GM12878 (cell line): Measurements from ENCODE around the gene SLU7. TPM values are rescaled to one million over a fixed set of nuclear protein-coding genes. Genes with fewer than 3 reads are reported as not detected.

Source experiments
- ATAC-seq: fragments of 200-7000 bp; cut with Tn5 transposase; 3 replicates; pipeline ENCODE4 v1.9.1; 2020; ENCODE audit warnings: mild to moderate bottlenecking, moderate library complexity
- BruUV-seq: library from RNA; stranded (reverse); fragments of 400-500 nt; replicated peaks from 2 replicates; lab custom pipeline; 2021; lab: Mats Ljungman, UMichigan
- CTCF ChIA-PET: fragments of 300-600 bp; sonication (Branson Sonifier 250); formaldehyde crosslinking; extraction: SDS; loops from one replicate; lab custom pipeline; 2021; ENCODE audit warnings: inconsistent platforms; lab: Yijun Ruan, JAX
- POLR2A ChIA-PET: fragments of 350-600 bp; formaldehyde crosslinking; extraction: SDS; loops from one replicate; lab custom pipeline; 2021; ENCODE audit warnings: inconsistent platforms; lab: Charles Lee
- RAD21 ChIA-PET: fragments of 300-600 bp; sonication (Branson Sonifier 250); formaldehyde crosslinking; loops from one replicate; lab custom pipeline; 2023; ENCODE audit warnings: antibody characterized with exemption; ENCODE audit not compliant: unreplicated experiment; lab: Charles Lee
- SMC1A ChIA-PET: fragments of 300-600 bp; sonication (Branson Sonifier 250); formaldehyde crosslinking; loops from one replicate; lab custom pipeline; 2023; ENCODE audit not compliant: unreplicated experiment, uncharacterized antibody; lab: Charles Lee
- DNase-seq: peaks from one replicate; pipeline ENCODE4 v3.0.0-alpha.2; 2011; ENCODE audit warnings: low read depth, low spot score
- FAIRE-seq: peaks from 3 replicates; lab custom pipeline; 2011; peaks lifted over from hg19 to GRCh38; lab: Jason Lieb, UNC
- H2AFZ ChIP-seq: 2 replicates; pipeline ENCODE4 v1.6.0; 2011; ENCODE audit warnings: low read depth, low read length, control low read depth; ENCODE audit not compliant: control insufficient read depth
- H3K27ac ChIP-seq: 2 replicates; pipeline ENCODE4 v1.5.1; 2011; ENCODE audit warnings: control low read depth; ENCODE audit not compliant: control insufficient read depth, insufficient read depth
- H3K27me3 ChIP-seq, 2 experiments: replicated peaks in 1 of 2; 2 replicates each; pipeline versions ENCODE4 v1.6.0 to v1.6.1; 2011; ENCODE audit warnings: low read length in 1 of 2; ENCODE audit not compliant: control insufficient read depth in 2 of 2, insufficient read depth in 2 of 2
- H3K36me3 ChIP-seq, 2 experiments: 2 replicates each; pipeline ENCODE4 v1.5.1; 2011; ENCODE audit warnings: low read length in 1 of 2; ENCODE audit not compliant: control insufficient read depth in 2 of 2, insufficient read depth in 2 of 2
- H3K4me1 ChIP-seq: 2 replicates; pipeline ENCODE4 v1.6.1; 2011; ENCODE audit warnings: mild to moderate bottlenecking, low read length, moderate library complexity, mixed read lengths; ENCODE audit not compliant: control insufficient read depth, insufficient read depth
- H3K4me2 ChIP-seq: 2 replicates; pipeline ENCODE4 v1.6.0; 2011; ENCODE audit warnings: control low read depth; ENCODE audit not compliant: control insufficient read depth, insufficient read depth
- H3K4me3 ChIP-seq: fragments of 200-600 bp; sonication (generic); 2 replicates; pipeline ENCODE4 v1.5.1; 2016
- H3K79me2 ChIP-seq: 2 replicates; pipeline ENCODE4 v1.6.0; 2011; ENCODE audit warnings: low read length; ENCODE audit not compliant: control insufficient read depth, insufficient read depth
- H3K9ac ChIP-seq: 2 replicates; pipeline ENCODE4 v1.8.0; 2011; ENCODE audit warnings: low read length, control low read depth, mixed read lengths; ENCODE audit not compliant: control insufficient read depth, insufficient read depth
- H3K9me3 ChIP-seq: replicated peaks from 3 replicates; pipeline ENCODE4 v1.5.1; 2011; ENCODE audit warnings: mild to moderate bottlenecking, low read length; ENCODE audit not compliant: control insufficient read depth, insufficient read depth
- H4K20me1 ChIP-seq: 2 replicates; pipeline ENCODE4 v1.6.0; 2011; ENCODE audit not compliant: control insufficient read depth, insufficient read depth
- CTCF ChIP-seq, 3 experiments: IDR thresholded peaks in 2 of 3; conservative IDR thresholded peaks in 1 of 3; 2 replicates each; pipeline ENCODE4 v1.5.1; 2011; ENCODE audit warnings: low read depth in 3 of 3, low read length in 3 of 3, mild to moderate bottlenecking in 3 of 3, control low read depth in 2 of 3, moderate library complexity in 2 of 3, inconsistent platforms in 1 of 3, mixed read lengths in 1 of 3; ENCODE audit not compliant: control insufficient read depth in 2 of 3, insufficient read depth in 1 of 3; ENCODE audit errors: extremely low read depth in 1 of 3
- ELK1 ChIP-seq: IDR thresholded peaks from 2 replicates; pipeline ENCODE4 v1.6.1; 2012; ENCODE audit warnings: low read depth, low read length, improper control_type of control experiment
- RAD21 ChIP-seq: IDR thresholded peaks from 2 replicates; pipeline ENCODE4 v1.6.1; 2011; ENCODE audit warnings: mild to moderate bottlenecking, low read depth, low read length, moderate library complexity; ENCODE audit not compliant: insufficient read depth
- WGBS: methylation state at CpG from one replicate; pipeline ENCODE4 v1.1.6; 2016; ENCODE audit warnings: low lambda C conversion rate; ENCODE audit not compliant: insufficient replicate concordance, insufficient coverage; ENCODE audit errors: missing lambda C conversion rate; 5-methylcytosine and 5-hydroxymethylcytosine counted together
- in situ Hi-C: fragments of 300-500 bp; cut with MboI; formaldehyde crosslinking; loops from 9 replicates; pipeline ENCODE4 v1.14.3; 2018; ENCODE audit warnings: mixed read lengths
- intact Hi-C: fragments of 100-400 bp; cut with micrococcal nuclease; formaldehyde crosslinking; loops from one replicate; pipeline ENCODE4 v1.14.2; 2022; ENCODE audit not compliant: unreplicated experiment
- polyA plus RNA-seq, 11 experiments: library from polyadenylated mRNA; depleted of rRNA in 4 of 11; unstranded in 6 of 11; stranded (reverse) in 5 of 11; fragments of >200 nt; fragmentation: Nextera tagmentation in 4 of 11; fragmentation: Illumina TruSeq in 1 of 11; extraction: Ambion mirVana in 4 of 11; extraction: Trizol in 1 of 11; gene quantifications; 1 replicate in 1 of 11; 2 replicates in 10 of 11; pipeline versions ENCODE4 v1.2.1 to v1.2.3, GENCODE V29; 2011 to 2016; ENCODE audit warnings: inconsistent platforms in 2 of 11, missing spikeins in 2 of 11, low read depth in 1 of 11
- total RNA-seq, 4 experiments: library from RNA; depleted of rRNA in 3 of 4; stranded (reverse); fragments of >200 nt in 3 of 4; fragmentation: Illumina TruSeq in 1 of 4; extraction: Trizol in 1 of 4; gene quantifications; 2 replicates each; pipeline versions ENCODE4 v1.2.1 to v1.2.3, GENCODE V29; 2013 to 2021

SLU7 gene
- total and polyA plus RNA-seq, 10 of the 15 experiments (the other 5 are each of a cell fraction or from before 2014, with no cell fraction given), result 32.7 to 55.2 (median 46.6) TPM

GRCh38 chr5:160460377-160461049 is 41.6 kb upstream of the SLU7 start:
- BruUV-seq, result no TSS peak
- H3K36me3 ChIP-seq, result no peaks in the 10 kb centered on the region
- DNase-seq (no peak), FAIRE-seq (no peak), ATAC-seq (no peak)
- CTCF ChIA-PET, result interaction anchor here (0.9 to 6.2 kb wide), 9 partner anchors 13 to 47 kb away, joined by 3 to 127 read pairs (median 6); no protein-coding TSS in a partner anchor
- POLR2A ChIA-PET, result interaction anchor here (1.2 to 6.2 kb wide), 7 partner anchors 7 to 42 kb away, joined by 3 to 97 read pairs (median 34); partner anchors contain the start of genes PTTG1 and SLU7
- RAD21 ChIA-PET, result interaction anchor here (1.1 to 6.0 kb wide), 8 partner anchors 7 to 46 kb away, joined by 3 to 152 read pairs (median 9); partner anchors contain the start of gene PTTG1
- SMC1A ChIA-PET, result interaction anchor here (1.1 to 15.7 kb wide), 10 partner anchors 10 to 46 kb away, joined by 3 to 511 read pairs (median 14); no protein-coding TSS in a partner anchor
- no peaks in the 10 kb centered on the region; the same call in 2 of the 3 replicates for H3K9me3 ChIP-seq
- in situ Hi-C loops (no loop called here), intact Hi-C loops (loop anchor here (1.0 to 10.0 kb wide), 2 partner anchors 21 to 1256 kb away; partner anchors contain the start of gene RNF145)
- TF ChIP-seq RAD21 (peak; percentile 65), ELK1 (no peak), CTCF (IDR thresholded peaks at IDR 0.05 in 2 of 3, conservative IDR thresholded peaks at IDR 0.05 in 1 of 3; ENCODE audit: control insufficient read depth in 2 of 3, extremely low read depth in 1 of 3, insufficient read depth in 1 of 3, low read depth in 3 of 3, low read length in 3 of 3) (peak; percentile 18 to 28 (median 22); a peak in 3 of 6 replicates)
- WGBS, result 100% methylated on average over 4 of the region's 4 CpGs
- no peaks in the 10 kb centered on the region for H3K27me3 ChIP-seq
- peak overlapping the region; percentile 33 for H3K27ac ChIP-seq
- peaks cover 51% of the 10 kb centered on the region for H3K4me1 ChIP-seq
- no peaks in the 10 kb centered on the region for H4K20me1 ChIP-seq
- H2AFZ ChIP-seq, result no peak overlapping the region
- H3K79me2 ChIP-seq, result peaks cover 23% of the 10 kb centered on the region
- H3K4me3 ChIP-seq, result no peak overlapping the region
- H3K4me2 ChIP-seq, result no peak overlapping the region
- H3K9ac ChIP-seq, result no peak overlapping the region
